ENCODE measurements around the gene BEND5.

DNA sequence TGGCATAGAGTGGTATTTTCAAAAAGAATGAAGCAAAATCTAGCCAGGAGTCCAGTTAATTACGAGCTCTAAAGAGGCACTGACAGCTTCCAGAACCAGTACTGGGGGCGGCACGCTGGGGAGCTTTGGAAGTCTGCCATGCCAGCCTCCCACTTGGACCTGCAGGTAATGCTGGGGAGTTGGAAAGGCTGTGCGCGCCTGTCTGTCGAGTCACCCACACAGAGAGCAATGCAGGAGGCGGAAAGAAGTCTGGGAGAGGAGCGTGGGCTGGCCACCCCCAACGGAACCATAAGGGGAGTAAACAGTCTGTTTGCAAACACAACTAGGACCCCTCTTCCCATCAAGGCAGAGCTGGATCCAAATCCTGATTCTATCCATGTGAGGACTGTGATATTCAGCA is 84.5 kb downstream of the BEND5 start:
- TF ChIP-seq, protein P1, sequence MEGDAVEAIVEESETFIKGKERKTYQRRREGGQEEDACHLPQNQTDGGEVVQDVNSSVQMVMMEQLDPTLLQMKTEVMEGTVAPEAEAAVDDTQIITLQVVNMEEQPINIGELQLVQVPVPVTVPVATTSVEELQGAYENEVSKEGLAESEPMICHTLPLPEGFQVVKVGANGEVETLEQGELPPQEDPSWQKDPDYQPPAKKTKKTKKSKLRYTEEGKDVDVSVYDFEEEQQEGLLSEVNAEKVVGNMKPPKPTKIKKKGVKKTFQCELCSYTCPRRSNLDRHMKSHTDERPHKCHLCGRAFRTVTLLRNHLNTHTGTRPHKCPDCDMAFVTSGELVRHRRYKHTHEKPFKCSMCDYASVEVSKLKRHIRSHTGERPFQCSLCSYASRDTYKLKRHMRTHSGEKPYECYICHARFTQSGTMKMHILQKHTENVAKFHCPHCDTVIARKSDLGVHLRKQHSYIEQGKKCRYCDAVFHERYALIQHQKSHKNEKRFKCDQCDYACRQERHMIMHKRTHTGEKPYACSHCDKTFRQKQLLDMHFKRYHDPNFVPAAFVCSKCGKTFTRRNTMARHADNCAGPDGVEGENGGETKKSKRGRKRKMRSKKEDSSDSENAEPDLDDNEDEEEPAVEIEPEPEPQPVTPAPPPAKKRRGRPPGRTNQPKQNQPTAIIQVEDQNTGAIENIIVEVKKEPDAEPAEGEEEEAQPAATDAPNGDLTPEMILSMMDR (conservative IDR thresholded peaks at IDR 0.05) = no peak
- no peak for TF ChIP-seq EZH2 (IDR thresholded peaks at IDR 0.05; ENCODE audit: low read depth)

Data from PC-9 (cell line).